Transverse colon (tissue), 4 donors: ENCODE data around the gene SIRPB1. TPM values are rescaled to one million over a fixed set of nuclear protein-coding genes. Genes with fewer than 3 reads are reported as not detected.

ENCODE experiments used
- DNase-seq: peaks from one replicate; pipeline ENCODE4 v3.0.0-alpha.2; 2019
- H3K27ac ChIP-seq, 4 donors: fragments of 200-600 bp; sonication (generic); 2 replicates each; pipeline ENCODE4 v1.5.1; 2016 to 2018; ENCODE audit warnings: inconsistent platforms in 4 of 4
- H3K27me3 ChIP-seq: fragments of 200-600 bp; sonication (generic); 2 replicates; pipeline ENCODE4 v1.5.1; 2017; ENCODE audit warnings: inconsistent platforms
- H3K36me3 ChIP-seq, 4 donors: fragments of 200-600 bp; sonication (generic); 2 replicates each; pipeline ENCODE4 v1.5.1; 2017 to 2019; ENCODE audit warnings: inconsistent platforms in 4 of 4
- H3K4me1 ChIP-seq, 4 donors: fragments of 200-600 bp; sonication (generic); 2 replicates each; pipeline ENCODE4 v1.5.1; 2017 to 2020; ENCODE audit warnings: inconsistent platforms in 4 of 4
- H3K4me3 ChIP-seq, 4 donors: fragments of 200-600 bp; sonication (generic); 1 replicate in 1 of 4; 2 replicates in 3 of 4; pipeline versions ENCODE4 v1.5.1 to v1.6.1; 2017 to 2019; ENCODE audit warnings: inconsistent platforms in 4 of 4
- H3K9me3 ChIP-seq, 2 donors: fragments of 200-600 bp; sonication (generic); 2 replicates each; pipeline ENCODE4 v1.5.1; 2017 to 2019; ENCODE audit warnings: inconsistent platforms in 2 of 2
- EP300 ChIP-seq: sonication (generic); formaldehyde crosslinking; IDR thresholded peaks from one replicate; pipeline ENCODE4 v1.6.1; 2017; ENCODE audit warnings: antibody characterized with exemption, low read depth
- POLR2A ChIP-seq: fragments of 450-650 bp; IDR thresholded peaks from one replicate; pipeline ENCODE4 v1.6.1; 2016; ENCODE audit warnings: antibody characterized with exemption, mild to moderate bottlenecking, moderate library complexity
- POLR2AphosphoS5 ChIP-seq, 3 donors: sonication (generic); formaldehyde crosslinking; IDR thresholded peaks; one replicate each; pipeline ENCODE4 v1.6.1; 2016; ENCODE audit warnings: antibody characterized with exemption in 3 of 3
- WGBS, 2 donors: methylation state at CpG; one replicate each; pipeline ENCODE4 v1.1.5; 2018; ENCODE audit warnings: low coverage in 1 of 2; 5-methylcytosine and 5-hydroxymethylcytosine counted together
- in situ Hi-C, 4 donors: fragments of 200-750 bp; cut with MboI; loops; one replicate each; pipeline versions ENCODE4 v1.15.0 to v1.15.1; 2017; ENCODE audit warnings: low sequenced_read_pairs in 3 of 4, low pct_ligation_motif_present in 1 of 4, low pct_unique_long_range_greater_than_20kb in 1 of 4
- intact Hi-C: fragments of 100-400 bp; cut with DNase I; formaldehyde crosslinking; loops from one replicate; pipeline ENCODE4 v1.15.1; 2023; ENCODE audit warnings: low total_unique reads
- total RNA-seq, 4 donors: library from RNA; depleted of rRNA; stranded (reverse); fragments of >200 nt; gene quantifications; one replicate each; pipeline ENCODE4 v1.1.0, GENCODE V29; 2016
- TF ChIP-seq, protein P1 (sequence below), 5 experiments: fragments of 200-600 bp in 3 of 5; fragments of 450-650 bp in 2 of 5; sonication (generic) in 3 of 5; IDR thresholded peaks; 1 replicate in 2 of 5; 2 replicates in 3 of 5; pipeline ENCODE4 v1.5.1; 2016 to 2017; ENCODE audit warnings: antibody characterized with exemption in 5 of 5, inconsistent platforms in 3 of 5, mild to moderate bottlenecking in 2 of 5, moderate library complexity in 1 of 5

The SIRPB1 gene
- total RNA-seq, 4 donors from 2014 or later, result 0.14 to 1.3 TPM; not detected in 2

DNA sequence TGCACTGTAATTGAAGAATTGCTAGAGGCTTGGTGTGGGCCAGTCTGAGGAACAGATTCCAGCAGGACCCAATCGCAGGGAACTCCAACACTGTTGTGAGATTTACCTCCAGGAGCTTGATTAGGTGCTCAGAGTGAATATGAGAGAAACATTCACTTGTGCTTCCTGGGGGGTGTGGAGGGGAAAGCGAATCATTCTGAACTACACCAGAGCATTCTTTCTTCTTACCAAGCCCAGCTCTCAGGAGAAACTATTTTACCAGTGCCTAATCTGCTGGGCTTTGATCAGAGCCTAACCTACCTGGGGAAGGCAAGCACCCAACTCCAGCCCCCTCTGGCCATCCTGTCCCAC lies 7.4 kb upstream of the SIRPB1 start:
- intact Hi-C loops (no loop called here), in situ Hi-C loops (no loop called here)
- no peak for TF ChIP-seq EP300
- no peak for TF ChIP-seq POLR2A
- TF ChIP-seq, protein P1, sequence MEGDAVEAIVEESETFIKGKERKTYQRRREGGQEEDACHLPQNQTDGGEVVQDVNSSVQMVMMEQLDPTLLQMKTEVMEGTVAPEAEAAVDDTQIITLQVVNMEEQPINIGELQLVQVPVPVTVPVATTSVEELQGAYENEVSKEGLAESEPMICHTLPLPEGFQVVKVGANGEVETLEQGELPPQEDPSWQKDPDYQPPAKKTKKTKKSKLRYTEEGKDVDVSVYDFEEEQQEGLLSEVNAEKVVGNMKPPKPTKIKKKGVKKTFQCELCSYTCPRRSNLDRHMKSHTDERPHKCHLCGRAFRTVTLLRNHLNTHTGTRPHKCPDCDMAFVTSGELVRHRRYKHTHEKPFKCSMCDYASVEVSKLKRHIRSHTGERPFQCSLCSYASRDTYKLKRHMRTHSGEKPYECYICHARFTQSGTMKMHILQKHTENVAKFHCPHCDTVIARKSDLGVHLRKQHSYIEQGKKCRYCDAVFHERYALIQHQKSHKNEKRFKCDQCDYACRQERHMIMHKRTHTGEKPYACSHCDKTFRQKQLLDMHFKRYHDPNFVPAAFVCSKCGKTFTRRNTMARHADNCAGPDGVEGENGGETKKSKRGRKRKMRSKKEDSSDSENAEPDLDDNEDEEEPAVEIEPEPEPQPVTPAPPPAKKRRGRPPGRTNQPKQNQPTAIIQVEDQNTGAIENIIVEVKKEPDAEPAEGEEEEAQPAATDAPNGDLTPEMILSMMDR (IDR thresholded peaks at IDR 0.05), result no peak
- TF ChIP-seq POLR2AphosphoS5 (IDR thresholded peaks at IDR 0.05), result no peak
- WGBS, 2 donors, result 75% methylated on average over 2 of the region's 2 CpGs; no CpG with 5 or more reads in 1 of the 2 donors
- no peak overlapping the region for H3K4me3 ChIP-seq
- DNase-seq, result no peak
- no peaks in the 10 kb centered on the region for H3K9me3 ChIP-seq
- H3K4me1 ChIP-seq, result peaks cover 0 to 5% (median 0%) of the 10 kb centered on the region in 4 donors
- H3K36me3 ChIP-seq, result no peaks in the 10 kb centered on the region
- no peaks in the 10 kb centered on the region for H3K27me3 ChIP-seq
- no peak overlapping the region for H3K27ac ChIP-seq

DNA sequence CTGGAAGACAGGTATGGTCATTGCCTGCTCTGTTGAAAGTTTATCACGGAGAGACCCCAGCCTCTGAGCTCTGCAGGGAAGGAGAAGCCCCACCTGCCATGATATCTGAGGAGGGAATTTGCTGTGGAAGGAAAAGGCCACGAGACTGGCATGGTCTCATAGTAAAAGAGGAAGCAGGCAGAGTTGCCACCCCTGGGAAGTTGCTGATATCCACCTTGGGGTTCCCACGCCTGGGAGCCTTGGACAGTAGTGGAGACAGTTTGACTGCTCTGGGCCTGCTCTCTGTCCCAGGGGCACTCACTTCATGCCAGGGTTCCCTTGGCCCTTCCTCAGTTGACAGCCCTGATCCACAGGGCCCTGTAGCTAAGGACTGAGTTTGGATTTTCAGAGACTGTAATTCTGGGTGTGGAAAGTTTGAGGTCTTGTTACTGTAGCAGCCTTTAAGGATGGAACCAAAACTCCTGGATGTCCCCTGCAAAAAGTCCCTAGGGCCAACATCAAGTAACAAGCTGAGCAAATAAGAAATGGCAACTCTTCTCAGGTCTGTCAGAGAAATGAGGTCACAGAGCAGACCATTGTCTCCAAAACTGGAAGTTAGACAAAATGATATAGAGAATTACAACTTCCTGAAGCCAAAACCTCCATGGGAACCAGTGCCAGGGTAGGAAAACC lies 6.9 kb upstream of the SIRPB1 start:
- no peak for DNase-seq
- no peak for TF ChIP-seq EP300
- TF ChIP-seq POLR2AphosphoS5 (IDR thresholded peaks at IDR 0.05), result no peak
- TF ChIP-seq, protein P1 (IDR thresholded peaks at IDR 0.05), result no peak
- no peak for TF ChIP-seq POLR2A
- intact Hi-C loops, result no loop called here
- H3K9me3 ChIP-seq, result no peaks in the 10 kb centered on the region
- H3K36me3 ChIP-seq, result no peaks in the 10 kb centered on the region
- 77% methylated on average over 3 of the region's 3 CpGs; no CpG with 5 or more reads in 1 of the 2 donors for WGBS, 2 donors
- H3K27ac ChIP-seq, result no peak overlapping the region
- H3K4me3 ChIP-seq, result no peak overlapping the region
- in situ Hi-C loops, result no loop called here
- H3K27me3 ChIP-seq, result no peaks in the 10 kb centered on the region
- peaks cover 0 to 5% (median 0%) of the 10 kb centered on the region in 4 donors for H3K4me1 ChIP-seq

DNA sequence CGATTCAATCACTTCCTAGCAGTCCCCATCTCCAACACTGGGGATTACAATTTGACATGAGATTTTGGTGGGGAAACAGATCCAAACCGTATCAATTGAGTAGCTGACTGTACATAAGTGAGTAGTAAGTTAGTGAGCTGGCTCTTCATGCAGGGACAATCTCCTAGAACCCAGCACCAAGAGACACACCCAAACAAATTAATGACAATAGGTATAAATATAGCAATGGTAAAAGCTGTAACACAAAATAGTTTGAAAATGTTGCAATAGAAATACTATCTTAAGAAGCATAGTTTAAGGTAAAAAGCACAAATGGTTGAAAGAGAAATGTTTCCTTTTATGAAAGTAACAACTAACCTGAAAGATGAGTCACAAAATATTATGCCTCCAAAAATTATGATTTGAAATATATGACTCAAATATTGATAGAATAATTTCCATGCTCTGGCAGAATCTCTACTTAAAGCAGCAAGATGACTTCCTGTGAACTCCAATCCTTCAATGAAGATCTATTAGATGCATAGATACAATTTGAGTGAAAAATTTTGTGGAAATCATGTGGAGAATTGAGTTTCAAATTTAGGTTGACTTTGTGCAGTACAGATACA lies 5.4 kb upstream of the SIRPB1 start:
- DNase-seq, result no peak
- TF ChIP-seq, protein P1 (IDR thresholded peaks at IDR 0.05), result no peak
- no peak for TF ChIP-seq POLR2A
- no peak overlapping the region for H3K27ac ChIP-seq
- intact Hi-C loops (no loop called here), in situ Hi-C loops (no loop called here)
- no peaks in the 10 kb centered on the region for H3K27me3 ChIP-seq
- 49 to 60% methylated on average over 2 of the region's 2 CpGs for WGBS, 2 donors
- H3K36me3 ChIP-seq, result no peaks in the 10 kb centered on the region
- H3K9me3 ChIP-seq, result no peaks in the 10 kb centered on the region
- H3K4me1 ChIP-seq, result peaks cover 0 to 8% (median 0%) of the 10 kb centered on the region in 4 donors
- no peak overlapping the region for H3K4me3 ChIP-seq

DNA sequence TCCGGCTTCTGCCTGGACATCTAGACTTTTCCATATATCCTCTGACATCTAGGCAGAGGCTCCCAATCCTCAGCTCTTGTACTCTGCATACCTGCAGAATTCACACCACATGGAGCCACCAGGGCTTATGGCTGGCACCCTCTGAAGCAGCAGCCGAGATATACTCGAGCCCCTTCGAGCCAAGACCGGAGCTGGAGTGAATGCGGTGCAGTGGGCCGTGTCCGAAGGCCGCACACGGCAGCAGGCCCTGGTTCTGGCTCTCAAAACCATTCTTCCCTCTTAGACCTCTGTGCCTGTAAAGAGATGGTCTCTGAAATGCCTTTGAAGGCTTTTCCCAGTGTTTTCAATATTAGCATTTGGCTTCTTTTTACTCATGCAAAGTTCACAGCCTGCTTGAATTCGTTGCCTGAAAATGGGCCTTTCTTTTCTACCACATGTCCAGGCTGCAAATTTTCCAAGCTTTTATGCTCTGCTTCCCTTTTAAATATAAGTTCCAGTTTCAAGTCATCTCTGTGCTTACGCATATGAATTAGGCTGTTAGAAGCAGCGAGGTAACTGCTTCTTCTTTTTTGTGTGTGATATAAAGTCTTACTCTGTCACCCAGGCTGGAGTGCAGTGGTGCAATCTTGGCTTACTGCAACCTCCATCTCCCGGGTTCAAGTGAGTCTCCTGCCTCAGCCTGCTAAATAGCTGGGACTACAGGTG lies 3.8 kb upstream of the SIRPB1 start:
- Histone ChIP-seq H3K27ac (no peak overlapping the region), H3K4me1 (peaks cover 0 to 8% (median 0%) of the 10 kb centered on the region in 4 donors), H3K36me3 (no peaks in the 10 kb centered on the region), H3K9me3 (peaks cover 0 to 4% of the 10 kb centered on the region in 2 donors), H3K27me3 (no peaks in the 10 kb centered on the region), H3K4me3 (no peak overlapping the region)
- no peak for TF ChIP-seq EP300
- TF ChIP-seq, protein P1 (IDR thresholded peaks at IDR 0.05), result no peak
- no peak for TF ChIP-seq POLR2A
- no peak for TF ChIP-seq POLR2AphosphoS5 (IDR thresholded peaks at IDR 0.05)
- in situ Hi-C loops, result no loop called here
- 82 to 85% methylated on average over 6 to 14 of the region's 14 CpGs for WGBS, 2 donors
- no peak for DNase-seq
- intact Hi-C loops, result no loop called here
